Panc1 (cell line): ENCODE data around the gene TMEM106C. TPM values are rescaled to one million over a fixed set of nuclear protein-coding genes. Genes with fewer than 3 reads are reported as not detected.

Experiments used
- ATAC-seq: fragments of 200-7000 bp; cut with Tn5 transposase; 2 replicates; pipeline ENCODE4 v1.9.1; 2020; ENCODE audit warnings: mild to moderate bottlenecking, moderate library complexity
- BruUV-seq: library from RNA; stranded (reverse); fragments of 400-500 nt; replicated peaks from 2 replicates; lab custom pipeline; 2021; lab: Mats Ljungman, UMichigan
- CTCF ChIA-PET: fragments of 300-600 bp; sonication (Branson Sonifier 250); formaldehyde crosslinking; loops from one replicate; lab custom pipeline; 2022; ENCODE audit warnings: antibody characterized with exemption; lab: Charles Lee
- POLR2A ChIA-PET: fragments of 300-600 bp; sonication (Branson Sonifier 250); formaldehyde crosslinking; loops from one replicate; lab custom pipeline; 2022; ENCODE audit warnings: antibody characterized with exemption; lab: Charles Lee
- DNase-seq: peaks from one replicate; pipeline ENCODE4 v3.0.0-alpha.2; 2010; ENCODE audit warnings: low read depth, low spot score
- H3K27ac ChIP-seq: 2 replicates; pipeline ENCODE4 v1.5.1; 2011; ENCODE audit warnings: mild to moderate bottlenecking, low read length, inconsistent platforms
- H3K27me3 ChIP-seq: fragments of 200-500 bp; sonication (Bioruptor generic); 2 replicates; pipeline ENCODE4 v1.6.0; 2014; ENCODE audit warnings: low read length, inconsistent platforms; ENCODE audit not compliant: control insufficient read depth, insufficient read depth
- H3K36me3 ChIP-seq: fragments of 200-500 bp; sonication (Bioruptor generic); 2 replicates; pipeline ENCODE4 v1.5.1; 2014; ENCODE audit warnings: inconsistent platforms, mild to moderate bottlenecking, low read length, moderate library complexity; ENCODE audit not compliant: control insufficient read depth, insufficient read depth
- H3K4me1 ChIP-seq: 2 replicates; pipeline ENCODE4 v1.5.1; 2011; ENCODE audit warnings: inconsistent platforms, mild to moderate bottlenecking, low read length, moderate library complexity; ENCODE audit not compliant: control insufficient read depth, insufficient read depth
- H3K4me3 ChIP-seq, 2 experiments: 2 replicates each; pipeline ENCODE4 v1.5.1; 2011 to 2012; ENCODE audit warnings: low read depth in 2 of 2, low read length in 2 of 2, mild to moderate bottlenecking in 2 of 2, inconsistent platforms in 1 of 2, moderate library complexity in 1 of 2
- H3K9me3 ChIP-seq: fragments of 200-500 bp; sonication (Bioruptor generic); 2 replicates; pipeline ENCODE4 v1.5.1; 2014; ENCODE audit warnings: low read depth, mild to moderate bottlenecking, inconsistent platforms, low read length, moderate library complexity; ENCODE audit not compliant: control insufficient read depth, insufficient read depth
- CTCF ChIP-seq: fragments of 450-650 bp; IDR thresholded peaks from 2 replicates; pipeline ENCODE4 v1.5.1; 2017; ENCODE audit warnings: mild to moderate bottlenecking
- POLR2AphosphoS5 ChIP-seq: IDR thresholded peaks from 2 replicates; pipeline ENCODE4 v1.6.1; 2012; ENCODE audit warnings: mild to moderate bottlenecking, low read depth, low read length, moderate library complexity
- REST ChIP-seq, 2 experiments: IDR thresholded peaks; 2 replicates each; pipeline ENCODE4 v1.6.1; 2011 to 2012; ENCODE audit warnings: low read depth in 2 of 2, control low read depth in 1 of 2, low read length in 1 of 2, mild to moderate bottlenecking in 1 of 2, moderate library complexity in 1 of 2; ENCODE audit not compliant: insufficient read depth in 1 of 2
- SIN3A ChIP-seq: IDR thresholded peaks from 2 replicates; pipeline ENCODE4 v1.6.1; 2012; ENCODE audit warnings: low read depth, mild to moderate bottlenecking, low read length, moderate library complexity, borderline replicate concordance; ENCODE audit not compliant: insufficient read depth
- TCF7L2 ChIP-seq: IDR thresholded peaks from 2 replicates; pipeline ENCODE4 v1.6.1; 2011; ENCODE audit warnings: mild to moderate bottlenecking, low read depth, low read length, inconsistent platforms
- in situ Hi-C: cut with HindIII; loops from 2 replicates; pipeline ENCODE4 v1.10.0; 2016; ENCODE audit warnings: low sequenced_read_pairs, low pct_unique_long_range_greater_than_20kb
- intact Hi-C: fragments of 100-400 bp; cut with micrococcal nuclease; formaldehyde crosslinking; loops from one replicate; pipeline ENCODE4 v1.10.0; 2022; ENCODE audit not compliant: unreplicated experiment
- total RNA-seq: library from RNA; stranded (reverse); gene quantifications from one replicate; pipeline ENCODE4 v1.2.1, GENCODE V29; 2021; ENCODE audit not compliant: unreplicated experiment

Gene TMEM106C
- total RNA-seq, 1 experiment from 2014 or later: 93.7 TPM

GRCh38 chr12:47943623-47944340, 19.6 kb upstream of the TMEM106C start:
- intact Hi-C loops (no loop called here), in situ Hi-C loops (no loop called here)
- Histone ChIP-seq H3K9me3 (no peaks in the 10 kb centered on the region), H3K4me3 (no peak overlapping the region), H3K4me1 (no peaks in the 10 kb centered on the region; the same call in 1 of the 2 replicates), H3K27me3 (no peaks in the 10 kb centered on the region), H3K27ac (no peak overlapping the region), H3K36me3 (no peaks in the 10 kb centered on the region)
- TF ChIP-seq REST (IDR thresholded peaks at IDR 0.05; ENCODE audit: insufficient read depth in 1 of 2, low read depth in 2 of 2, low read length in 1 of 2) (no peak), POLR2AphosphoS5 (no peak), TCF7L2 (no peak), CTCF (no peak), SIN3A (no peak)
- no peak for ATAC-seq
- POLR2A ChIA-PET: no interaction called here
- CTCF ChIA-PET: no interaction called here
- no peak for DNase-seq
- no TSS peak for BruUV-seq

- POLR2A ChIA-PET: no interaction called here
These were observed 18.6 kb upstream of the TMEM106C start for GRCh38 chr12:47944685-47945340.

More at GRCh38 chr12:47944685-47945340, 18.6 kb upstream of the TMEM106C start:
- Histone ChIP-seq H3K36me3 (no peaks in the 10 kb centered on the region), H3K27me3 (no peaks in the 10 kb centered on the region), H3K27ac (no peak overlapping the region), H3K4me3 (no peak overlapping the region), H3K4me1 (no peaks in the 10 kb centered on the region; the same call in 1 of the 2 replicates), H3K9me3 (no peaks in the 10 kb centered on the region)
- TF ChIP-seq SIN3A (no peak), REST (IDR thresholded peaks at IDR 0.05; ENCODE audit: insufficient read depth in 1 of 2, low read depth in 2 of 2, low read length in 1 of 2) (no peak), POLR2AphosphoS5 (no peak), TCF7L2 (no peak), CTCF (no peak)
- DNase-seq (no peak), ATAC-seq (no peak)
- no TSS peak for BruUV-seq
- CTCF ChIA-PET: no interaction called here
- in situ Hi-C loops (no loop called here), intact Hi-C loops (no loop called here)
